H1 (cell line): ENCODE measurements around the gene CCDC192. TPM values are rescaled to one million over a fixed set of nuclear protein-coding genes. Genes with fewer than 3 reads are reported as not detected.

Source experiments
- CTCF ChIA-PET: fragments of 300-600 bp; sonication (Branson Sonifier 250); formaldehyde crosslinking; loops from one replicate; lab custom pipeline; 2021; ENCODE audit not compliant: partially characterized antibody; lab: Charles Lee
- POLR2A ChIA-PET: fragments of 300-600 bp; sonication (Branson Sonifier 250); formaldehyde crosslinking; loops from one replicate; lab custom pipeline; 2021; ENCODE audit warnings: inconsistent platforms; ENCODE audit not compliant: partially characterized antibody; lab: Charles Lee
- DNase-seq, 2 experiments: peaks; one replicate each; pipeline versions ENCODE4 v3.0.0 to v3.0.0-alpha.2; 2010 to 2022; ENCODE audit warnings: low spot score in 2 of 2, low read depth in 1 of 2, mixed read lengths in 1 of 2
- FAIRE-seq: peaks from 2 replicates; lab custom pipeline; 2011; peaks lifted over from hg19 to GRCh38; lab: Jason Lieb, UNC
- H2AFZ ChIP-seq: 2 replicates; pipeline ENCODE4 v1.8.1; 2012; ENCODE audit warnings: low read length, inconsistent platforms
- H2AK5ac ChIP-seq: 2 replicates; pipeline ENCODE4 v1.6.1; 2013; ENCODE audit warnings: low read depth, low read length
- H2BK120ac ChIP-seq: replicated peaks from 2 replicates; pipeline ENCODE3; 2013; ENCODE audit warnings: low read depth, low read length, inconsistent platforms
- H2BK12ac ChIP-seq: 2 replicates; pipeline ENCODE4 v1.6.1; 2013; ENCODE audit warnings: low read depth, low read length
- H2BK15ac ChIP-seq: 2 replicates; pipeline ENCODE4 v1.6.1; 2013; ENCODE audit warnings: low read length
- H2BK20ac ChIP-seq: 2 replicates; pipeline ENCODE4 v1.6.1; 2013; ENCODE audit warnings: low read length
- H2BK5ac ChIP-seq: 2 replicates; pipeline ENCODE4 v1.6.1; 2013; ENCODE audit warnings: low read depth, low read length
- H3K14ac ChIP-seq: 2 replicates; pipeline ENCODE4 v1.6.1; 2013; ENCODE audit warnings: inconsistent platforms; ENCODE audit not compliant: insufficient read length
- H3K18ac ChIP-seq: 2 replicates; pipeline ENCODE4 v1.6.1; 2013; ENCODE audit warnings: low read length; ENCODE audit errors: extremely low read depth
- H3K23ac ChIP-seq: 2 replicates; pipeline ENCODE4 v1.6.1; 2013; ENCODE audit warnings: inconsistent platforms; ENCODE audit not compliant: insufficient read length
- H3K23me2 ChIP-seq: 2 replicates; pipeline ENCODE4 v1.6.1; 2013; ENCODE audit warnings: low read depth, low read length
- H3K27ac ChIP-seq: 2 replicates; pipeline ENCODE4 v1.6.1; 2011; ENCODE audit warnings: low read depth, low read length, inconsistent platforms
- H3K27me3 ChIP-seq, 4 experiments: replicated peaks in 1 of 4; 1 replicate in 1 of 4; 2 replicates in 3 of 4; pipeline versions ENCODE4 v1.6.1 to v1.8.1; 2011 to 2013; ENCODE audit warnings: low read length in 3 of 4, mild to moderate bottlenecking in 3 of 4, inconsistent platforms in 2 of 4, mixed read lengths in 2 of 4, moderate library complexity in 1 of 4; ENCODE audit not compliant: control insufficient read depth in 3 of 4, insufficient read depth in 3 of 4; ENCODE audit errors: extremely low read depth in 1 of 4
- H3K36me3 ChIP-seq, 4 experiments: 2 replicates each; pipeline versions ENCODE4 v1.6.1 to v1.8.1; 2011 to 2013; ENCODE audit warnings: mild to moderate bottlenecking in 4 of 4, low read length in 3 of 4, moderate library complexity in 2 of 4, control low read depth in 1 of 4, inconsistent platforms in 1 of 4; ENCODE audit not compliant: insufficient read depth in 4 of 4, control insufficient read depth in 2 of 4
- H3K4ac ChIP-seq: replicated peaks from 2 replicates; pipeline ENCODE3; 2013; ENCODE audit warnings: low read length, low read depth, mixed read lengths, inconsistent platforms; ENCODE audit not compliant: insufficient read length
- H3K4me1 ChIP-seq, 4 experiments: replicated peaks in 1 of 4; 1 replicate in 1 of 4; 2 replicates in 3 of 4; pipeline versions ENCODE4 v1.6.1 to v1.8.1; 2011 to 2013; ENCODE audit warnings: low read length in 3 of 4, inconsistent platforms in 2 of 4, mixed read lengths in 1 of 4; ENCODE audit not compliant: insufficient read depth in 4 of 4, control insufficient read depth in 3 of 4
- H3K4me2 ChIP-seq, 2 experiments: 2 replicates each; pipeline versions ENCODE4 v1.6.1 to v1.8.1; 2011 to 2013; ENCODE audit warnings: low read depth in 2 of 2, low read length in 2 of 2, control low read depth in 1 of 2, inconsistent platforms in 1 of 2, mild to moderate bottlenecking in 1 of 2; ENCODE audit not compliant: insufficient read depth in 1 of 2
- H3K4me3 ChIP-seq, 4 experiments: fragments of 200-600, 300-600 bp in 1 of 4; sonication (generic), shearing (Covaris generic), sonication (Bioruptor Twin) in 1 of 4; 2 replicates each; pipeline versions ENCODE4 v1.5.1 to v1.8.1; 2011 to 2016; ENCODE audit warnings: low read length in 4 of 4, low read depth in 3 of 4, control low read depth in 2 of 4, inconsistent platforms in 2 of 4, mild to moderate bottlenecking in 2 of 4, mixed read lengths in 1 of 4, moderate library complexity in 1 of 4; ENCODE audit not compliant: insufficient read depth in 2 of 4; ENCODE audit errors: extremely low read depth in 1 of 4
- H3K56ac ChIP-seq: replicated peaks from 2 replicates; pipeline ENCODE3; 2013; ENCODE audit warnings: low read depth, mild to moderate bottlenecking, mixed read lengths, low read length, inconsistent platforms; ENCODE audit not compliant: insufficient read length
- H3K79me1 ChIP-seq: 2 replicates; pipeline ENCODE4 v1.6.1; 2013; ENCODE audit warnings: low read depth, low read length, control low read depth
- H3K79me2 ChIP-seq, 2 experiments: 2 replicates each; pipeline versions ENCODE4 v1.6.1 to v1.8.1; 2012 to 2013; ENCODE audit warnings: low read length in 2 of 2, mild to moderate bottlenecking in 2 of 2, inconsistent platforms in 1 of 2; ENCODE audit not compliant: insufficient read depth in 2 of 2, control insufficient read depth in 1 of 2
- H3K9ac ChIP-seq, 4 experiments: replicated peaks in 1 of 4; 1 replicate in 1 of 4; 2 replicates in 3 of 4; pipeline versions ENCODE4 v1.6.1 to v1.8.1; 2011 to 2013; ENCODE audit warnings: low read depth in 3 of 4, low read length in 3 of 4, control low read depth in 2 of 4, mild to moderate bottlenecking in 2 of 4, moderate library complexity in 2 of 4, inconsistent platforms in 1 of 4; ENCODE audit errors: extremely low read depth in 1 of 4
- H3K9me3 ChIP-seq, 2 experiments: 2 replicates each; pipeline versions ENCODE4 v1.6.1 to v1.8.1; 2012 to 2013; ENCODE audit warnings: mild to moderate bottlenecking in 2 of 2, moderate library complexity in 2 of 2, control low read depth in 1 of 2, inconsistent platforms in 1 of 2, low read depth in 1 of 2, low read length in 1 of 2, mixed read lengths in 1 of 2; ENCODE audit not compliant: insufficient read depth in 2 of 2
- H4K20me1 ChIP-seq, 2 experiments: replicated peaks in 1 of 2; 2 replicates each; pipeline versions ENCODE3 to v1.8.1; 2011 to 2013; ENCODE audit warnings: inconsistent platforms in 2 of 2, low read length in 2 of 2, mild to moderate bottlenecking in 1 of 2; ENCODE audit not compliant: insufficient read depth in 2 of 2, control insufficient read depth in 1 of 2
- H4K5ac ChIP-seq: 2 replicates; pipeline ENCODE4 v1.6.1; 2013; ENCODE audit warnings: low read length, low read depth, mixed read lengths, inconsistent platforms; ENCODE audit not compliant: insufficient read length
- H4K8ac ChIP-seq: 2 replicates; pipeline ENCODE4 v1.8.0; 2013; ENCODE audit warnings: mild to moderate bottlenecking, moderate library complexity, low read length, inconsistent platforms; ENCODE audit not compliant: insufficient read depth; ENCODE audit errors: extremely low read depth
- H4K91ac ChIP-seq: replicated peaks from 2 replicates; pipeline ENCODE3; 2013; ENCODE audit warnings: low read length, mixed read lengths, inconsistent platforms; ENCODE audit not compliant: insufficient read length
- CHD1 ChIP-seq: IDR thresholded peaks from 2 replicates; pipeline ENCODE4 v1.6.1; 2012; ENCODE audit warnings: low read depth, low read length, improper control_type of control experiment
- EP300 ChIP-seq, 2 experiments: IDR thresholded peaks; 1 replicate in 1 of 2; 2 replicates in 1 of 2; pipeline ENCODE4 v1.6.1; 2011 to 2012; ENCODE audit warnings: low read depth in 2 of 2, low read length in 2 of 2, mild to moderate bottlenecking in 2 of 2, borderline replicate concordance in 1 of 2, inconsistent platforms in 1 of 2, moderate library complexity in 1 of 2
- GTF2F1 ChIP-seq: IDR thresholded peaks from 2 replicates; pipeline ENCODE4 v1.6.1; 2012; ENCODE audit warnings: low read depth, low read length, improper control_type of control experiment, borderline replicate concordance
- HDAC6 ChIP-seq: IDR thresholded peaks from one replicate; pipeline ENCODE4 v1.7.1; 2012; ENCODE audit warnings: low read depth, mild to moderate bottlenecking, inconsistent platforms, low read length, moderate library complexity
- NRF1 ChIP-seq: IDR thresholded peaks from 2 replicates; pipeline ENCODE4 v1.6.1; 2011; ENCODE audit warnings: mild to moderate bottlenecking, low read depth, low read length, improper control_type of control experiment
- RAD21 ChIP-seq, 2 experiments: IDR thresholded peaks in 1 of 2; conservative IDR thresholded peaks in 1 of 2; 2 replicates each; pipeline ENCODE4 v1.6.1; 2011; ENCODE audit warnings: low read depth in 2 of 2, low read length in 2 of 2, improper control_type of control experiment in 1 of 2, inconsistent platforms in 1 of 2, mild to moderate bottlenecking in 1 of 2, moderate library complexity in 1 of 2
- SIRT6 ChIP-seq: IDR thresholded peaks from one replicate; pipeline ENCODE4 v1.7.1; 2012; ENCODE audit warnings: low read length, inconsistent platforms
- SP1 ChIP-seq: IDR thresholded peaks from 2 replicates; pipeline ENCODE4 v1.6.1; 2011; ENCODE audit warnings: low read depth, low read length
- SP2 ChIP-seq: IDR thresholded peaks from 2 replicates; pipeline ENCODE4 v1.6.1; 2012; ENCODE audit warnings: mild to moderate bottlenecking, low read length, inconsistent platforms
- SP4 ChIP-seq: IDR thresholded peaks from 2 replicates; pipeline ENCODE4 v1.6.1; 2012; ENCODE audit warnings: low read length, inconsistent platforms
- WGBS, 2 experiments: shearing (Covaris generic) in 1 of 2; methylation state at CpG; one replicate each; pipeline versions ENCODE4 v1.1.6 to v1.1.7; 2013 to 2015; ENCODE audit warnings: low lambda C conversion rate in 2 of 2, mixed read lengths in 2 of 2, inconsistent platforms in 1 of 2, low coverage in 1 of 2, missing lambda C conversion rate in 1 of 2; ENCODE audit not compliant: insufficient replicate concordance in 2 of 2, insufficient coverage in 1 of 2, insufficient read length in 1 of 2; ENCODE audit errors: extremely low coverage in 1 of 2, missing lambda C conversion rate in 1 of 2; 5-methylcytosine and 5-hydroxymethylcytosine counted together
- polyA plus RNA-seq, 7 experiments: library from polyadenylated mRNA; depleted of rRNA in 3 of 7; stranded (reverse) in 5 of 7; unstranded in 2 of 7; fragments of >200 nt in 5 of 7; fragments of 200-250 nt in 2 of 7; gene quantifications; 1 replicate in 5 of 7; 2 replicates in 1 of 7; 4 replicates in 1 of 7; pipeline versions ENCODE4 v1.2.1 to v1.2.3, GENCODE V29; 2011 to 2013; ENCODE audit warnings: missing spikeins in 2 of 7, mixed read lengths in 2 of 7
- total RNA-seq: library from RNA; stranded (reverse); fragmentation: NEBNext Ultra II Directional; extraction: Animal tissue kit (Norgen Biotek cat#: 25700); gene quantifications from 2 replicates; pipeline ENCODE4 v1.2.1, GENCODE V29; 2021
- TF ChIP-seq, protein P1 (sequence below), 3 experiments: IDR thresholded peaks; 1 replicate in 2 of 3; 2 replicates in 1 of 3; pipeline versions ENCODE4 v1.5.1 to v1.6.1; 2011; ENCODE audit warnings: low read length in 3 of 3, mild to moderate bottlenecking in 3 of 3, inconsistent platforms in 2 of 3, low read depth in 1 of 3, moderate library complexity in 1 of 3; ENCODE audit not compliant: insufficient read depth in 1 of 3; ENCODE audit errors: control extremely low read depth in 1 of 3

Gene CCDC192
- total and polyA plus RNA-seq, 2 of the 8 experiments (the other 6 are each of a cell fraction or from before 2014, with no cell fraction given): 0.61 TPM; not detected in 1

DNA sequence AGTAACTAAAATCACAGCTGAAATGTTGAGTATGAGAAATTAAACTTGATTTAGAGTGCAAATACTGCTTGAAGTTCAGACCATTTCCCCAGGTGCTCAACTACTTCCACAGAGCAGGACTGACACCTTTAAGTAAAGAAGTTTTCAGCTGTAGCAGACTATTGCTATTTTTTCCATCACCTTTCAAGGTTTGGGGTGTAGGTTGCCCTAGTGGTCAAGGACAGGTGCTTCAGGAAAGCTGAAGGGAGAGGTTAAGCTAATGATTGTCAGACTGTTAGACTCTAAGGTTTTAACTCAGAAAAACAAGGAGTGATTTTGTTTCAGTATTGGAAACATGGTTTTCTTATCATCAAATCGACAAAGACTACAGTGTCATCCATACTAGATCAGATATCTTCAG lies 162.1 kb downstream of the CCDC192 start:
- H4K8ac ChIP-seq: no peak overlapping the region
- no peaks in the 10 kb centered on the region for H3K9me3 ChIP-seq
- no peak overlapping the region for H3K4ac ChIP-seq
- no peak overlapping the region for H4K5ac ChIP-seq
- H2BK12ac ChIP-seq: no peak overlapping the region
- H2AFZ ChIP-seq: no peak overlapping the region
- H3K79me2 ChIP-seq: no peaks in the 10 kb centered on the region
- H3K23ac ChIP-seq: no peak overlapping the region
- no peak overlapping the region for H3K14ac ChIP-seq
- no peaks in the 10 kb centered on the region for H3K4me1 ChIP-seq
- TF ChIP-seq NRF1 (no peak), HDAC6 (no peak), SIRT6 (no peak), GTF2F1 (no peak), CHD1 (no peak), SP2 (no peak), SP4 (no peak), RAD21 (IDR thresholded peaks at IDR 0.05 in 1 of 2, conservative IDR thresholded peaks at IDR 0.05 in 1 of 2; ENCODE audit: low read depth in 2 of 2, low read length in 2 of 2) (peak in 1 of 2 experiments; percentile 21; a peak in 2 of 4 replicates), EP300 (IDR thresholded peaks at IDR 0.05; ENCODE audit: borderline replicate concordance in 1 of 2, low read depth in 2 of 2, low read length in 2 of 2) (no peak), SP1 (no peak)
- TF ChIP-seq, protein P1, sequence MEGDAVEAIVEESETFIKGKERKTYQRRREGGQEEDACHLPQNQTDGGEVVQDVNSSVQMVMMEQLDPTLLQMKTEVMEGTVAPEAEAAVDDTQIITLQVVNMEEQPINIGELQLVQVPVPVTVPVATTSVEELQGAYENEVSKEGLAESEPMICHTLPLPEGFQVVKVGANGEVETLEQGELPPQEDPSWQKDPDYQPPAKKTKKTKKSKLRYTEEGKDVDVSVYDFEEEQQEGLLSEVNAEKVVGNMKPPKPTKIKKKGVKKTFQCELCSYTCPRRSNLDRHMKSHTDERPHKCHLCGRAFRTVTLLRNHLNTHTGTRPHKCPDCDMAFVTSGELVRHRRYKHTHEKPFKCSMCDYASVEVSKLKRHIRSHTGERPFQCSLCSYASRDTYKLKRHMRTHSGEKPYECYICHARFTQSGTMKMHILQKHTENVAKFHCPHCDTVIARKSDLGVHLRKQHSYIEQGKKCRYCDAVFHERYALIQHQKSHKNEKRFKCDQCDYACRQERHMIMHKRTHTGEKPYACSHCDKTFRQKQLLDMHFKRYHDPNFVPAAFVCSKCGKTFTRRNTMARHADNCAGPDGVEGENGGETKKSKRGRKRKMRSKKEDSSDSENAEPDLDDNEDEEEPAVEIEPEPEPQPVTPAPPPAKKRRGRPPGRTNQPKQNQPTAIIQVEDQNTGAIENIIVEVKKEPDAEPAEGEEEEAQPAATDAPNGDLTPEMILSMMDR (IDR thresholded peaks at IDR 0.05; ENCODE audit: control extremely low read depth in 1 of 3, insufficient read depth in 1 of 3, low read depth in 1 of 3, low read length in 3 of 3): peak in 2 of 3 experiments; percentile 33 to 53; a peak in 3 of 4 replicates
- H2BK15ac ChIP-seq: no peak overlapping the region
- FAIRE-seq (no peak), DNase-seq (no peak)
- H3K27me3 ChIP-seq: no peaks in the 10 kb centered on the region
- no peaks in the 10 kb centered on the region for H4K20me1 ChIP-seq
- no peak overlapping the region for H3K9ac ChIP-seq
- H2BK5ac ChIP-seq: no peak overlapping the region
- POLR2A ChIA-PET: no interaction called here
- no peak overlapping the region for H4K91ac ChIP-seq
- H3K79me1 ChIP-seq: no peaks in the 10 kb centered on the region
- H2AK5ac ChIP-seq: no peak overlapping the region
- WGBS, 2 experiments: 92% methylated on average over 1 of the region's 1 CpG; no CpG with 5 or more reads in 1 of the 2 experiments
- H3K56ac ChIP-seq: no peak overlapping the region
- no peaks in the 10 kb centered on the region for H3K36me3 ChIP-seq
- no peak overlapping the region for H3K4me2 ChIP-seq
- H2BK20ac ChIP-seq: no peak overlapping the region
- CTCF ChIA-PET: interaction anchor here (0.6 to 4.4 kb wide), 24 partner anchors 9 to 882 kb away, joined by 3 to 53 read pairs (median 4); no protein-coding TSS in a partner anchor
- no peaks in the 10 kb centered on the region for H3K23me2 ChIP-seq
- no peak overlapping the region for H3K27ac ChIP-seq
- H2BK120ac ChIP-seq: no peak overlapping the region
- no peak overlapping the region for H3K18ac ChIP-seq
- no peak overlapping the region for H3K4me3 ChIP-seq
